ENCODE results near the gene CNGA3.

CNGA3 gene

GRCh38 chr2:98377544-98377943 is 31.3 kb downstream of the CNGA3 start:
- no peak overlapping the region for H3K4me3 ChIP-seq (ENCODE audit: low read depth, low read length)
- H3K27me3 ChIP-seq (ENCODE audit: insufficient read depth, low read length): peaks cover 62% of the 10 kb centered on the region
- no peak overlapping the region for H2AFZ ChIP-seq (ENCODE audit: low read length, unreplicated experiment)
- H3K27ac ChIP-seq (ENCODE audit: low read depth, low read length): no peak overlapping the region
- H3K4me1 ChIP-seq (ENCODE audit: control insufficient read depth, insufficient read depth, low read length, unreplicated experiment): peaks cover 8% of the 10 kb centered on the region
- H3K79me2 ChIP-seq (ENCODE audit: control insufficient read depth, insufficient read depth, low read length, unreplicated experiment): no peaks in the 10 kb centered on the region
- no peaks in the 10 kb centered on the region for H3K36me3 ChIP-seq (ENCODE audit: insufficient read depth, low read length)

GRCh38 chr2:98378196-98378595 is 31.9 kb downstream of the CNGA3 start:
- Histone ChIP-seq H3K4me3 (ENCODE audit: low read depth, low read length) (no peak overlapping the region), H3K27me3 (ENCODE audit: insufficient read depth, low read length) (peaks cover 56% of the 10 kb centered on the region), H3K36me3 (ENCODE audit: insufficient read depth, low read length) (no peaks in the 10 kb centered on the region), H3K27ac (ENCODE audit: low read depth, low read length) (no peak overlapping the region), H3K79me2 (ENCODE audit: control insufficient read depth, insufficient read depth, low read length, unreplicated experiment) (no peaks in the 10 kb centered on the region), H3K4me1 (ENCODE audit: control insufficient read depth, insufficient read depth, low read length, unreplicated experiment) (peaks cover 8% of the 10 kb centered on the region), H2AFZ (ENCODE audit: low read length, unreplicated experiment) (no peak overlapping the region)

- H3K36me3 ChIP-seq (ENCODE audit: insufficient read depth, low read length): no peaks in the 10 kb centered on the region
- peaks cover 50% of the 10 kb centered on the region for H3K27me3 ChIP-seq (ENCODE audit: insufficient read depth, low read length)
- H2AFZ ChIP-seq (ENCODE audit: low read length, unreplicated experiment): no peak overlapping the region
- peaks cover 8% of the 10 kb centered on the region for H3K4me1 ChIP-seq (ENCODE audit: control insufficient read depth, insufficient read depth, low read length, unreplicated experiment)
- no peak overlapping the region for H3K27ac ChIP-seq (ENCODE audit: low read depth, low read length)
- H3K4me3 ChIP-seq (ENCODE audit: low read depth, low read length): no peak overlapping the region
- no peaks in the 10 kb centered on the region for H3K79me2 ChIP-seq (ENCODE audit: control insufficient read depth, insufficient read depth, low read length, unreplicated experiment)
Measured at GRCh38 chr2:98378901-98379300, 32.6 kb downstream of the CNGA3 start.

- peaks cover 8% of the 10 kb centered on the region for H3K4me1 ChIP-seq (ENCODE audit: control insufficient read depth, insufficient read depth, low read length, unreplicated experiment)
- H3K4me3 ChIP-seq (ENCODE audit: low read depth, low read length): no peak overlapping the region
- no peaks in the 10 kb centered on the region for H3K79me2 ChIP-seq (ENCODE audit: control insufficient read depth, insufficient read depth, low read length, unreplicated experiment)
- no peaks in the 10 kb centered on the region for H3K36me3 ChIP-seq (ENCODE audit: insufficient read depth, low read length)
- H2AFZ ChIP-seq (ENCODE audit: low read length, unreplicated experiment): no peak overlapping the region
- no peak overlapping the region for H3K27ac ChIP-seq (ENCODE audit: low read depth, low read length)
- peaks cover 43% of the 10 kb centered on the region for H3K27me3 ChIP-seq (ENCODE audit: insufficient read depth, low read length)
Measured at GRCh38 chr2:98379311-98380202, 33.3 kb downstream of the CNGA3 start.

- H3K27me3 ChIP-seq (ENCODE audit: insufficient read depth, low read length): peaks cover 37% of the 10 kb centered on the region
Measured at GRCh38 chr2:98380203-98380535, 33.9 kb downstream of the CNGA3 start.

GRCh38 chr2:98381494-98381893 is 35.2 kb downstream of the CNGA3 start:
- no peak overlapping the region for H2AFZ ChIP-seq (ENCODE audit: low read length, unreplicated experiment)
- no peak overlapping the region for H3K27ac ChIP-seq (ENCODE audit: low read depth, low read length)
- H3K27me3 ChIP-seq (ENCODE audit: insufficient read depth, low read length): peaks cover 35% of the 10 kb centered on the region
- H3K79me2 ChIP-seq (ENCODE audit: control insufficient read depth, insufficient read depth, low read length, unreplicated experiment): no peaks in the 10 kb centered on the region
- no peak overlapping the region for H3K4me3 ChIP-seq (ENCODE audit: low read depth, low read length)
- H3K36me3 ChIP-seq (ENCODE audit: insufficient read depth, low read length): no peaks in the 10 kb centered on the region
- H3K4me1 ChIP-seq (ENCODE audit: control insufficient read depth, insufficient read depth, low read length, unreplicated experiment): peaks cover 8% of the 10 kb centered on the region

More at GRCh38 chr2:98380203-98380535, 33.9 kb downstream of the CNGA3 start:
- Histone ChIP-seq H3K36me3 (ENCODE audit: insufficient read depth, low read length) (no peaks in the 10 kb centered on the region), H3K27ac (ENCODE audit: low read depth, low read length) (no peak overlapping the region), H3K4me1 (ENCODE audit: control insufficient read depth, insufficient read depth, low read length, unreplicated experiment) (peaks cover 8% of the 10 kb centered on the region), H2AFZ (ENCODE audit: low read length, unreplicated experiment) (no peak overlapping the region), H3K79me2 (ENCODE audit: control insufficient read depth, insufficient read depth, low read length, unreplicated experiment) (no peaks in the 10 kb centered on the region), H3K4me3 (ENCODE audit: low read depth, low read length) (no peak overlapping the region)

GRCh38 chr2:98382086-98382485 is 35.8 kb downstream of the CNGA3 start:
- Histone ChIP-seq H2AFZ (ENCODE audit: low read length, unreplicated experiment) (no peak overlapping the region), H3K36me3 (ENCODE audit: insufficient read depth, low read length) (no peaks in the 10 kb centered on the region), H3K27me3 (ENCODE audit: insufficient read depth, low read length) (peaks cover 35% of the 10 kb centered on the region), H3K4me3 (ENCODE audit: low read depth, low read length) (no peak overlapping the region), H3K4me1 (ENCODE audit: control insufficient read depth, insufficient read depth, low read length, unreplicated experiment) (peaks cover 8% of the 10 kb centered on the region), H3K27ac (ENCODE audit: low read depth, low read length) (no peak overlapping the region), H3K79me2 (ENCODE audit: control insufficient read depth, insufficient read depth, low read length, unreplicated experiment) (no peaks in the 10 kb centered on the region)

GRCh38 chr2:98382739-98383138 is 36.5 kb downstream of the CNGA3 start:
- Histone ChIP-seq H3K79me2 (ENCODE audit: control insufficient read depth, insufficient read depth, low read length, unreplicated experiment) (no peaks in the 10 kb centered on the region), H2AFZ (ENCODE audit: low read length, unreplicated experiment) (no peak overlapping the region), H3K27me3 (ENCODE audit: insufficient read depth, low read length) (peaks cover 38% of the 10 kb centered on the region), H3K4me1 (ENCODE audit: control insufficient read depth, insufficient read depth, low read length, unreplicated experiment) (peaks cover 8% of the 10 kb centered on the region), H3K4me3 (ENCODE audit: low read depth, low read length) (no peak overlapping the region), H3K36me3 (ENCODE audit: insufficient read depth, low read length) (no peaks in the 10 kb centered on the region), H3K27ac (ENCODE audit: low read depth, low read length) (no peak overlapping the region)

GRCh38 chr2:98383166-98383565 is 36.9 kb downstream of the CNGA3 start:
- Histone ChIP-seq H2AFZ (ENCODE audit: low read length, unreplicated experiment) (no peak overlapping the region), H3K4me1 (ENCODE audit: control insufficient read depth, insufficient read depth, low read length, unreplicated experiment) (peaks cover 8% of the 10 kb centered on the region), H3K4me3 (ENCODE audit: low read depth, low read length) (no peak overlapping the region), H3K27me3 (ENCODE audit: insufficient read depth, low read length) (peaks cover 41% of the 10 kb centered on the region), H3K36me3 (ENCODE audit: insufficient read depth, low read length) (no peaks in the 10 kb centered on the region), H3K27ac (ENCODE audit: low read depth, low read length) (no peak overlapping the region), H3K79me2 (ENCODE audit: control insufficient read depth, insufficient read depth, low read length, unreplicated experiment) (no peaks in the 10 kb centered on the region)

GRCh38 chr2:98385050-98385699 is 38.9 kb downstream of the CNGA3 start:
- no peaks in the 10 kb centered on the region for H3K36me3 ChIP-seq (ENCODE audit: insufficient read depth, low read length)
- H2AFZ ChIP-seq (ENCODE audit: low read length, unreplicated experiment): no peak overlapping the region
- no peak overlapping the region for H3K27ac ChIP-seq (ENCODE audit: low read depth, low read length)
- peaks cover 33% of the 10 kb centered on the region for H3K27me3 ChIP-seq (ENCODE audit: insufficient read depth, low read length)
- no peak overlapping the region for H3K4me3 ChIP-seq (ENCODE audit: low read depth, low read length)
- no peaks in the 10 kb centered on the region for H3K4me1 ChIP-seq (ENCODE audit: control insufficient read depth, insufficient read depth, low read length, unreplicated experiment)
- no peaks in the 10 kb centered on the region for H3K79me2 ChIP-seq (ENCODE audit: control insufficient read depth, insufficient read depth, low read length, unreplicated experiment)

- no peak overlapping the region for H3K4me3 ChIP-seq (ENCODE audit: low read depth, low read length)
- H3K36me3 ChIP-seq (ENCODE audit: insufficient read depth, low read length): no peaks in the 10 kb centered on the region
- no peak overlapping the region for H3K27ac ChIP-seq (ENCODE audit: low read depth, low read length)
- no peak overlapping the region for H2AFZ ChIP-seq (ENCODE audit: low read length, unreplicated experiment)
- peaks cover 25% of the 10 kb centered on the region for H3K27me3 ChIP-seq (ENCODE audit: insufficient read depth, low read length)
- H3K4me1 ChIP-seq (ENCODE audit: control insufficient read depth, insufficient read depth, low read length, unreplicated experiment): no peaks in the 10 kb centered on the region
- H3K79me2 ChIP-seq (ENCODE audit: control insufficient read depth, insufficient read depth, low read length, unreplicated experiment): no peaks in the 10 kb centered on the region
Measured at GRCh38 chr2:98387478-98387877, 41.2 kb downstream of the CNGA3 start.
